HepG2 (cell line): ENCODE data around the gene FUT6. TPM values are rescaled to one million over a fixed set of nuclear protein-coding genes. Genes with fewer than 3 reads are reported as not detected.
A peak's percentile ranks its signal among the peaks of the same experiment; 100 is the strongest.

ENCODE experiments used
- BORCS8-MEF2B ChIP-seq: sonication (generic); formaldehyde crosslinking; IDR thresholded peaks from 2 replicates; pipeline ENCODE4 v1.8.0; 2022; ENCODE audit warnings: mild to moderate bottlenecking, missing genetic modification reagents
- CHCHD3 ChIP-seq: sonication (generic); formaldehyde crosslinking; IDR thresholded peaks from 2 replicates; pipeline ENCODE4 v1.8.0; 2022; ENCODE audit warnings: mild to moderate bottlenecking, missing genetic modification reagents, moderate library complexity
- DRAP1 ChIP-seq: IDR thresholded peaks from 2 replicates; pipeline ENCODE4 v1.6.1; 2016; ENCODE audit warnings: missing genetic modification reagents, missing compliant biosample characterization
- FOSL2 ChIP-seq: sonication (generic); formaldehyde crosslinking; IDR thresholded peaks from 2 replicates; pipeline ENCODE4 v1.4.0; 2020; ENCODE audit warnings: missing genetic modification reagents
- MBD4 ChIP-seq: IDR thresholded peaks from 2 replicates; pipeline ENCODE4 v1.6.1; 2012; ENCODE audit warnings: low read length, inconsistent platforms, borderline replicate concordance
- MEIS2 ChIP-seq: sonication (generic); formaldehyde crosslinking; IDR thresholded peaks from 2 replicates; pipeline ENCODE4 v1.9.0; 2021; ENCODE audit warnings: mild to moderate bottlenecking, missing genetic modification reagents
- SIX4 ChIP-seq: sonication (generic); formaldehyde crosslinking; IDR thresholded peaks from 2 replicates; pipeline ENCODE4 v1.4.0; 2020; ENCODE audit warnings: missing genetic modification reagents
- SNAPC4 ChIP-seq: sonication (generic); formaldehyde crosslinking; IDR thresholded peaks from 2 replicates; pipeline ENCODE4 v1.4.0; 2020; ENCODE audit warnings: mild to moderate bottlenecking, missing genetic modification reagents
- TFDP1 ChIP-seq: IDR thresholded peaks from 2 replicates; pipeline ENCODE4 v1.6.1; 2016; ENCODE audit warnings: missing compliant biosample characterization, missing genetic modification reagents, borderline replicate concordance
- YEATS2 ChIP-seq: sonication (generic); formaldehyde crosslinking; IDR thresholded peaks from 2 replicates; pipeline ENCODE4 v1.4.0; 2020; ENCODE audit warnings: missing genetic modification reagents, borderline replicate concordance
- ZBTB10 ChIP-seq: sonication (generic); formaldehyde crosslinking; IDR thresholded peaks from 2 replicates; pipeline ENCODE4 v1.4.0; 2020; ENCODE audit warnings: missing genetic modification reagents, borderline replicate concordance
- ZMYM3 ChIP-seq: sonication (generic); formaldehyde crosslinking; IDR thresholded peaks from 2 replicates; pipeline ENCODE4 v1.5.1; 2020; ENCODE audit warnings: mild to moderate bottlenecking, missing genetic modification reagents
- ZNF260 ChIP-seq: sonication (generic); formaldehyde crosslinking; IDR thresholded peaks from 2 replicates; pipeline ENCODE4 v1.4.0; 2020; ENCODE audit warnings: missing genetic modification reagents, low read depth, mild to moderate bottlenecking, borderline replicate concordance
- ZNF839 ChIP-seq: sonication (generic); formaldehyde crosslinking; IDR thresholded peaks from 2 replicates; pipeline ENCODE4 v1.4.0; 2020; ENCODE audit warnings: missing genetic modification reagents, mild to moderate bottlenecking, borderline replicate concordance
- ZZZ3 ChIP-seq: sonication (generic); formaldehyde crosslinking; IDR thresholded peaks from 2 replicates; pipeline ENCODE4 v1.4.0; 2020; ENCODE audit warnings: missing genetic modification reagents, mild to moderate bottlenecking, borderline replicate concordance
- polyA plus RNA-seq, 8 experiments: library from polyadenylated mRNA; depleted of rRNA in 3 of 8; stranded (reverse) in 7 of 8; unstranded in 1 of 8; fragments of >200 nt; fragmentation: Illumina TruSeq in 4 of 8; extraction: Trizol in 4 of 8; gene quantifications; 2 replicates each; pipeline versions ENCODE4 v1.2.1 to v1.2.3, GENCODE V29; 2011 to 2016; ENCODE audit warnings: low read depth in 4 of 8, missing spikeins in 1 of 8, mixed read lengths in 1 of 8; ENCODE audit not compliant: insufficient read depth in 1 of 8
- total RNA-seq, 5 experiments: library from RNA; depleted of rRNA; stranded (reverse); fragments of >200 nt; fragmentation: Illumina TruSeq; extraction: Trizol; gene quantifications; 2 replicates each; pipeline ENCODE4 v1.2.3, GENCODE V29; 2016; ENCODE audit warnings: low read depth in 1 of 5
- TF ChIP-seq, protein P1 (sequence below): sonication (generic); formaldehyde crosslinking; IDR thresholded peaks from 2 replicates; pipeline ENCODE4 v1.4.0; 2020; ENCODE audit warnings: missing genetic modification reagents, low read depth, mild to moderate bottlenecking, borderline replicate concordance
- TF ChIP-seq, protein P2 (sequence below): sonication (generic); formaldehyde crosslinking; IDR thresholded peaks from 2 replicates; pipeline ENCODE4 v1.4.0; 2020; ENCODE audit warnings: mild to moderate bottlenecking, missing genetic modification reagents

FUT6 gene
- total and polyA plus RNA-seq, 2 of the 13 experiments (the other 11 are each of a cell fraction or from before 2014, with no cell fraction given) = 8.2 to 27.7 TPM

DNA sequence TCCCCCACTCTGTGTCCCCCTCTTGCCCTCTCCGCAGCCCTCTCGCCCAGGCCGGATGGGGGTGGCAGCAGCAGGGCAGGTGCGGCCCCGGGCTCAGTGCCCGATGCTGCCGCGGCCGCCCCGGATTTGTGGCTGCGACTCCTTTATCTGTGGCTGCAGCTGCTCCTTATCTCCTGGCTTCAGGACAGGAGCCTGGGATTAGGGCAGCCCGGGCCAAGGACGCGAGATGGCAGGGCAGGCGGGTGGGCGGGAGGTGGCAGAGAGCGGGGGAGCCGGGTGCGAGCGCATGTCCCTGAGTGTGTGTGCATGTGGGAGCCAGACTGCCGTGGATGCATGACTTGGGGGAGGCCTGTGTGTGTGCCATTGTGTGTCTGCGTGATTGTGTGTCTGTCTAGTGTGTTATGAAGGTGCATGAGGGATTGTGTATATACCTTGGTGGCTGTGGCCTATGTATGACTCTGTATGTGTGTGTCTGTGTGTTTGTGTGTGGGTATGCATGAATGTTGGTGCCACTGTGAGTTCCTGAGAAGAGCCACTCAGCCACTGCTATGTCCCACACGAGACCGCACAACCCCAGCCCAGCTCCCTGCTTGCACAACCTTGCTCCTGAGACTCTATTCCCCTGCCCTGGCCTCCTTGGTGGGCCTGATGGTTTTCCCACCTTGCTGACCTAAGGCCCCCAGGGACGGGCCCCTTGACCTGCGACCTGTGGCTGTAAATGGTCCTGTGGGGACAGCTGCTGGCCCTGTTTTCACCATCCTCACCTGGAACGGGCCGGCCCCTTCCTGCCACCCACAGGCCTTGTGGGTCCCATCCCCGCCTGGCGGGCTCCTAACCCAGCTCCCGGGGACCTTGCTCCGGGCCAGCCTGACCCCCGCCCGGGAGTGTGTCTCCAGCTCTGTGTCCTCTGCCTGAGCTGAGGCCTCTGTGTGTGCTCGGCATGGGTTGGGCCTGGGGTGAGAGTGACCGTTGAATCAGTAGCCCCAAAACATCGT is 40.0 kb downstream of the FUT6 start (continued):
- TF ChIP-seq ZNF839 (no peak), YEATS2 (CRISPR knock-in tag) (no peak), SNAPC4 (no peak), ZNF260 (CRISPR knock-in tag) (no peak), BORCS8-MEF2B (CRISPR knock-in tag) (peak; percentile 38; the same call in 1 of the 2 replicates), CHCHD3 (CRISPR knock-in tag) (no peak), FOSL2 (no peak), TFDP1 (CRISPR knock-in tag) (peak; percentile 53; the same call in 1 of the 2 replicates), ZBTB10 (no peak), SIX4 (no peak), MEIS2 (CRISPR knock-in tag) (no peak; the same call in 1 of the 2 replicates), ZMYM3 (CRISPR knock-in tag) (peak; percentile 31; the same call in 1 of the 2 replicates), DRAP1 (CRISPR knock-in tag) (no peak), MBD4 (no peak), ZZZ3 (CRISPR knock-in tag) (no peak)
- TF ChIP-seq, protein P1, sequence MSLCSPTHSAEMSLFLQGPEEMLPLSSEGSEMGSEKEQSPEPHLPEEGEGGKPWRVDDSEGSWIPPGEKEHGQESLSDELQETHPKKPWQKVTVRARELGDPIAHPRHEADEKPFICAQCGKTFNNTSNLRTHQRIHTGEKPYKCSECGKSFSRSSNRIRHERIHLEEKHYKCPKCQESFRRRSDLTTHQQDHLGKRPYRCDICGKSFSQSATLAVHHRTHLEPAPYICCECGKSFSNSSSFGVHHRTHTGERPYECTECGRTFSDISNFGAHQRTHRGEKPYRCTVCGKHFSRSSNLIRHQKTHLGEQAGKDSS = no peak
- TF ChIP-seq, protein P2, sequence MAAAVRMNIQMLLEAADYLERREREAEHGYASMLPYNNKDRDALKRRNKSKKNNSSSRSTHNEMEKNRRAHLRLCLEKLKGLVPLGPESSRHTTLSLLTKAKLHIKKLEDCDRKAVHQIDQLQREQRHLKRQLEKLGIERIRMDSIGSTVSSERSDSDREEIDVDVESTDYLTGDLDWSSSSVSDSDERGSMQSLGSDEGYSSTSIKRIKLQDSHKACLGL (CRISPR knock-in tag) = no peak
